SKM-1 treated with dmso at 0.1 percent for 144 hours (cell line): ENCODE measurements around the gene ADD1.

ENCODE experiments used
- DNase-seq: peaks from one replicate; lab custom pipeline; 2025; ENCODE audit not compliant: unreplicated experiment; lab: John Stamatoyannopoulos, UW

ADD1 gene

GRCh38 chr4:2820216-2820982 is 23.2 kb upstream of the ADD1 start:
- no peak for DNase-seq

- DNase-seq: no peak
Observed at GRCh38 chr4:2822461-2823300, 21.0 kb upstream of the ADD1 start.

GRCh38 chr4:2823301-2823670 is 20.4 kb upstream of the ADD1 start:
- no peak for DNase-seq

GRCh38 chr4:2823671-2824328 is 19.8 kb upstream of the ADD1 start:
- no peak for DNase-seq

- no peak for DNase-seq
Observed at GRCh38 chr4:2824329-2824835, 19.3 kb upstream of the ADD1 start.

GRCh38 chr4:2824836-2825381 is 18.7 kb upstream of the ADD1 start:
- no peak for DNase-seq

- no peak for DNase-seq
Observed at GRCh38 chr4:2825740-2826139, 17.9 kb upstream of the ADD1 start.

- no peak for DNase-seq
Observed at GRCh38 chr4:2827071-2827873, 16.4 kb upstream of the ADD1 start.

- no peak for DNase-seq
Observed at GRCh38 chr4:2827874-2828751, 15.5 kb upstream of the ADD1 start.

- DNase-seq: no peak
Observed at GRCh38 chr4:2828758-2829181, 14.9 kb upstream of the ADD1 start.

GRCh38 chr4:2829321-2829932 is 14.2 kb upstream of the ADD1 start:
- DNase-seq: no peak

- DNase-seq: no peak
Observed at GRCh38 chr4:2829933-2830451, 13.7 kb upstream of the ADD1 start.

- DNase-seq: no peak
Observed at GRCh38 chr4:2830632-2831610, 12.7 kb upstream of the ADD1 start.

- DNase-seq: no peak
Observed at GRCh38 chr4:2831611-2832308, 11.9 kb upstream of the ADD1 start.

GRCh38 chr4:2832309-2832980 is 11.2 kb upstream of the ADD1 start:
- DNase-seq: no peak

- DNase-seq: no peak
Observed at GRCh38 chr4:2832981-2833670, 10.5 kb upstream of the ADD1 start.
